CD4-positive, alpha-beta T cell (primary cell): ENCODE results near the gene OR6M1. TPM values are rescaled to one million over a fixed set of nuclear protein-coding genes. Genes with fewer than 3 reads are reported as not detected.

ENCODE experiments used
- ATAC-seq: fragments of 200-7000 bp; cut with Tn5 transposase; one replicate; pipeline ENCODE4 v1.10.0; 2022; ENCODE audit warnings: mild to moderate bottlenecking; ENCODE audit not compliant: poor library complexity
- CTCF ChIA-PET: fragments of 350-600 bp; sonication (Branson Sonifier 250); formaldehyde crosslinking; loops from one replicate; lab custom pipeline; 2021; ENCODE audit warnings: antibody characterized with exemption, inconsistent platforms; lab: Charles Lee
- POLR2A ChIA-PET: fragments of 350-600 bp; sonication (Branson Sonifier 250); formaldehyde crosslinking; loops from one replicate; lab custom pipeline; 2021; ENCODE audit warnings: antibody characterized with exemption, inconsistent platforms; lab: Charles Lee
- DNase-seq, 14 experiments: peaks; one replicate each; pipeline ENCODE4 v3.0.0-alpha.2; 2013 to 2020; ENCODE audit warnings: mixed read lengths in 2 of 14
- H3K27ac ChIP-seq, 2 donors: one replicate each; pipeline versions ENCODE4 v1.5.1 to v1.7.0; 2013; ENCODE audit warnings: low read length in 2 of 2, low read depth in 1 of 2, mild to moderate bottlenecking in 1 of 2
- H3K27me3 ChIP-seq, 2 experiments: 1 replicate in 1 of 2; 2 replicates in 1 of 2; pipeline versions ENCODE4 v1.6.1 to v1.7.0; 2013; ENCODE audit warnings: low read length in 2 of 2, control low read depth in 1 of 2, mild to moderate bottlenecking in 1 of 2, moderate library complexity in 1 of 2; ENCODE audit not compliant: insufficient read depth in 2 of 2, control insufficient read depth in 1 of 2
- H3K36me3 ChIP-seq: one replicate; pipeline ENCODE4 v1.6.1; 2013; ENCODE audit warnings: low read length, control low read depth; ENCODE audit not compliant: insufficient read depth
- H3K4me1 ChIP-seq: one replicate; pipeline ENCODE4 v1.6.1; 2013; ENCODE audit warnings: low read length, control low read depth; ENCODE audit not compliant: insufficient read depth
- H3K4me3 ChIP-seq: one replicate; pipeline ENCODE4 v1.5.1; 2013; ENCODE audit warnings: mild to moderate bottlenecking, low read length, moderate library complexity
- H3K9me3 ChIP-seq, 2 experiments: 1 replicate in 1 of 2; 2 replicates in 1 of 2; pipeline versions ENCODE4 v1.6.1 to v1.7.0; 2013; ENCODE audit warnings: low read length in 2 of 2, mild to moderate bottlenecking in 2 of 2, control low read depth in 1 of 2, moderate library complexity in 1 of 2; ENCODE audit not compliant: control insufficient read depth in 1 of 2, insufficient read depth in 1 of 2
- H3K27ac Mint-ChIP-seq: one replicate; pipeline ENCODE4 v1.8.0; 2020; ENCODE audit warnings: mixed read lengths
- H3K27me3 Mint-ChIP-seq: one replicate; pipeline ENCODE4 v1.8.0; 2021; ENCODE audit warnings: mixed read lengths
- H3K36me3 Mint-ChIP-seq: one replicate; pipeline ENCODE4 v1.8.0; 2021; ENCODE audit warnings: low read depth, mixed read lengths
- H3K4me1 Mint-ChIP-seq: one replicate; pipeline ENCODE4 v1.8.0; 2021; ENCODE audit warnings: low read depth, mixed read lengths
- H3K4me3 Mint-ChIP-seq: one replicate; pipeline ENCODE4 v1.8.0; 2020; ENCODE audit warnings: mild to moderate bottlenecking, mixed read lengths
- H3K9me3 Mint-ChIP-seq: one replicate; pipeline ENCODE4 v1.8.0; 2020; ENCODE audit warnings: mixed read lengths
- CTCF ChIP-seq: fragments of 200-600 bp; IDR thresholded peaks from one replicate; pipeline ENCODE4 v1.8.0; 2022; ENCODE audit warnings: antibody characterized with exemption, mild to moderate bottlenecking
- intact Hi-C, 2 experiments: fragments of 100-400 bp; cut with DNase I in 1 of 2; cut with micrococcal nuclease in 1 of 2; formaldehyde crosslinking; loops; one replicate each; pipeline versions ENCODE4 v1.15.1 to v1.9.0; 2023 to 2025; cut with DNase I, micrococcal nuclease
- total RNA-seq, 174 experiments: library from RNA in 2 of 174; stranded (reverse) in 2 of 174; gene quantifications; one replicate each; pipeline ENCODE4 v1.2.3 and lab custom pipeline; 2021 to 2026

OR6M1 gene
- total RNA-seq, 2 experiments from 2014 or later: not detected

- Mint-ChIP-seq H3K36me3 (no peaks in the 10 kb centered on the region), H3K4me1 (no peaks in the 10 kb centered on the region), H3K9me3 (no peaks in the 10 kb centered on the region), H3K27me3 (peaks cover 14% of the 10 kb centered on the region), H3K4me3 (no peak overlapping the region), H3K27ac (no peak overlapping the region)
- CTCF ChIA-PET: no interaction called here
- Histone ChIP-seq H3K4me1 (no peaks in the 10 kb centered on the region), H3K36me3 (no peaks in the 10 kb centered on the region), H3K9me3 (no peaks in the 10 kb centered on the region), H3K4me3 (no peak overlapping the region), H3K27ac (no peak overlapping the region), H3K27me3 (no peaks in the 10 kb centered on the region)
- no peak for TF ChIP-seq CTCF
- no peak for DNase-seq
- intact Hi-C loops: no loop called here
- POLR2A ChIA-PET: interaction anchor here (0.6 kb wide), 1 partner anchor 19 kb away, joined by 3 read pairs; no protein-coding TSS in a partner anchor
- ATAC-seq: no peak
Measured at GRCh38 chr11:123838659-123839058, 32.5 kb upstream of the OR6M1 start.

- no peak for ATAC-seq
- Mint-ChIP-seq H3K27me3 (peaks cover 14% of the 10 kb centered on the region), H3K9me3 (no peaks in the 10 kb centered on the region), H3K4me1 (no peaks in the 10 kb centered on the region), H3K27ac (no peak overlapping the region), H3K4me3 (no peak overlapping the region), H3K36me3 (no peaks in the 10 kb centered on the region)
- Histone ChIP-seq H3K9me3 (no peaks in the 10 kb centered on the region), H3K4me1 (no peaks in the 10 kb centered on the region), H3K27me3 (no peaks in the 10 kb centered on the region), H3K27ac (no peak overlapping the region), H3K4me3 (no peak overlapping the region), H3K36me3 (no peaks in the 10 kb centered on the region)
- POLR2A ChIA-PET: no interaction called here
- intact Hi-C loops: no loop called here
- TF ChIP-seq CTCF: no peak
- CTCF ChIA-PET: no interaction called here
- DNase-seq: no peak
Measured at GRCh38 chr11:123838199-123838598, 32.0 kb upstream of the OR6M1 start.

- CTCF ChIA-PET: no interaction called here
Measured at GRCh38 chr11:123833095-123833494, 26.9 kb upstream of the OR6M1 start.

More at GRCh38 chr11:123833095-123833494, 26.9 kb upstream of the OR6M1 start:
- intact Hi-C loops: no loop called here
- ATAC-seq (no peak), DNase-seq (no peak)
- Mint-ChIP-seq H3K4me1 (no peaks in the 10 kb centered on the region), H3K4me3 (no peak overlapping the region), H3K9me3 (no peaks in the 10 kb centered on the region), H3K36me3 (no peaks in the 10 kb centered on the region), H3K27ac (no peak overlapping the region), H3K27me3 (peaks cover 39% of the 10 kb centered on the region)
- Histone ChIP-seq H3K9me3 (peaks cover 0 to 5% of the 10 kb centered on the region in 2 experiments), H3K27ac (no peak overlapping the region), H3K4me1 (no peaks in the 10 kb centered on the region), H3K4me3 (no peak overlapping the region), H3K27me3 (no peaks in the 10 kb centered on the region), H3K36me3 (no peaks in the 10 kb centered on the region)
- no peak for TF ChIP-seq CTCF
- POLR2A ChIA-PET: no interaction called here
